GM21529 (cell line): ENCODE data around the gene NDUFA13.

Experiments used
- ATAC-seq: cut with Tn5 transposase; IDR thresholded peaks from one replicate; pipeline ENCODE4 v1.9.1; 2021; ENCODE audit not compliant: unreplicated experiment

NDUFA13 gene

GRCh38 chr19:19506592-19506991 lies 9.4 kb upstream of the NDUFA13 start:
- no peak for ATAC-seq

- ATAC-seq, result no peak
Observed at GRCh38 chr19:19507354-19507753, 8.7 kb upstream of the NDUFA13 start.

GRCh38 chr19:19508217-19508616 lies 7.8 kb upstream of the NDUFA13 start:
- ATAC-seq, result no peak

GRCh38 chr19:19510432-19510831 lies 5.6 kb upstream of the NDUFA13 start:
- ATAC-seq, result no peak

GRCh38 chr19:19513682-19514081 lies 2.3 kb upstream of the NDUFA13 start:
- ATAC-seq, result no peak

- ATAC-seq, result no peak
Observed at GRCh38 chr19:19514215-19514657, 1.8 kb upstream of the NDUFA13 start.

GRCh38 chr19:19514881-19515641 lies 964 bp upstream of the NDUFA13 start, which contains the start of gene TSSK6:
Gene TSSK6 (minus strand): TSS chr19:19515548. CDS start chr19:19515427, 121 bp downstream.
- ATAC-seq, result no peak

- no peak for ATAC-seq
Observed at GRCh38 chr19:19517235-19517619, 1.2 kb downstream of the NDUFA13 start.

- ATAC-seq, result no peak
Observed at GRCh38 chr19:19520989-19521388, 5.0 kb downstream of the NDUFA13 start.

- no peak for ATAC-seq
Observed at GRCh38 chr19:19523177-19523576, 7.2 kb downstream of the NDUFA13 start.

GRCh38 chr19:19524053-19524452 lies 8.0 kb downstream of the NDUFA13 start:
- ATAC-seq, result no peak

- ATAC-seq, result no peak
Observed at GRCh38 chr19:19525611-19526380, 9.8 kb downstream of the NDUFA13 start.

- no peak for ATAC-seq
Observed at GRCh38 chr19:19526581-19527370, 10.8 kb downstream of the NDUFA13 start.

GRCh38 chr19:19527371-19527656 lies 11.3 kb downstream of the NDUFA13 start:
- ATAC-seq, result no peak

GRCh38 chr19:19527674-19528625 lies 11.9 kb downstream of the NDUFA13 start:
- ATAC-seq, result no peak

- no peak for ATAC-seq
Observed at GRCh38 chr19:19528721-19529490, 12.9 kb downstream of the NDUFA13 start, which contains the start of gene YJEFN3. Gene YJEFN3 (plus strand): TSS chr19:19528911. CDS start chr19:19528933, 22 bp downstream.

GRCh38 chr19:19529783-19530422 lies 13.9 kb downstream of the NDUFA13 start:
- no peak for ATAC-seq

GRCh38 chr19:19530423-19530804 lies 14.4 kb downstream of the NDUFA13 start:
- no peak for ATAC-seq

GRCh38 chr19:19530889-19531288 lies 14.9 kb downstream of the NDUFA13 start:
- no peak for ATAC-seq
